GM18505 (cell line): ENCODE data around the gene PFKP.

ENCODE experiments used
- ATAC-seq: cut with Tn5 transposase; IDR thresholded peaks from one replicate; pipeline ENCODE4 v1.9.1; 2021; ENCODE audit not compliant: unreplicated experiment
- POLR2A ChIP-seq: IDR thresholded peaks from 4 replicates; pipeline ENCODE4 v1.6.1; 2011; ENCODE audit warnings: borderline replicate concordance; ENCODE audit not compliant: insufficient read depth, insufficient read length; ENCODE audit errors: extremely low read depth

The PFKP gene

DNA sequence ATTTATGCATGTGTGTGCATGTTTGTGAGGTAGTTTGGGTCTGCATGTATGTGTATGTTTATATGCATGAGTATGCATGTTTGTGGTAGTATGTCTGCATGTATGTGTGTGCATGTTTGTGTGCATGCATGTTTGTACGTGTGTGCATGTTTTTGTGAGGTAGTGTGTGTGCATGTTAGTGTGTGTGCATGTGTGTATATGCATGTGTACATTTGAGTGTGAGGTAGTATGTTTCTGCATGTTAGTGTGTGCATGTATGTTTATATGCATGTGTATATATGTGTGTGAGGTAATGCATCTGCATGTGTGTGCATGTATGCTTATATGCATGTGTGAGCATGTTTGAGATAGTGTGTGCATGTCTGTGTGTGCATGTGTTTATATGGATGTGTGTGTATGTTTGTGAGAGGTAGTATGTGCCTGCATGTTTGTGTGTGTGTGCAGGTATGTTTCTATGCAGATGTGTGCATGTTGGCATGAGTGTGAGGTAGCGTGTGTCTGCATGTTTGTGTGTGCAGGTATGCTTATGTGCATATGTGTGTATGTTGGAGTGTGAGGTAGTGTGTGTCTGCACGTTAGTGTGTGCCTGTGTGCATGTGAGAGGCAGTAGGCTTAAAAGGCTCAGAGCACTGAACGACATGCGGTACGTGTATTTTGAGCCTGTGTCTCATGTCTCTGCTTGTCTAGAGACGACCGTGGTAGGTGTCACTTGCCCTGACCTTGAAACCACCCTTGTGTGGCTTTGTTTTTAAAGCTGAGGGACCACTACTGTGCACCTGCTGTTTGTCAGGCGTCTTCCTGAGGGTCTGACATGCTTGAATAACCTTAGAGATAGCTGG is 43.7 kb downstream of the PFKP start:
- no peak for ATAC-seq

DNA sequence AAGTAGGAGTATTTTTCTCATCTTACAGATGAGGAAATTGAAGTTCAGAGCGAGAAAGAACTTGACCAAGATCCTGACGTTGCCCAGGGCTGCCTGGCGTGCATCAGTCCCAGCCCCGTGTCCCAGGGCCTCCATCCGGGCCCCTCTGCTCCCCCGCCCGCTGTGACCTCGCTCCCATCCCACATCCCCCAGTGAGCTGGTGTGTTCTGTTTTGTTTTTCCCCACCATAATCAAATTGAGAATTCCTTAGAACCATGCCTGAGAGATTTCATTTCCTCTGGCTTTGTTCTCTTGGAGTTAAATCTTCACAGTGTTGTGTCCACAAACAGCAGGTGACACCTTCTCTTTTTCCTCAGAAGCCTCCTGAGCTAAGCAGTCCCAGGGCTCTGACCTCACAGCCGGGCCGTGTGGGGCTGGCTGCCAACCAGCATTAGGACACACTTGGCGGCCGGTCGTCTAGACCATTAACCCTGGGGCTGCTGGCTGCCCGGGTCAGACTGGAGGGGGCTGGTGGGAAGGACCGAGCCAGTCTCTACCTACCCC is 44.3 kb downstream of the PFKP start:
- no peak for TF ChIP-seq POLR2A
- no peak for ATAC-seq

More for the DNA sequence above, 43.7 kb downstream of the PFKP start:
- no peak for TF ChIP-seq POLR2A

- no peak for TF ChIP-seq POLR2A
- no peak for ATAC-seq
Measured at GRCh38 chr10:3113343-3113720, 46.0 kb downstream of the PFKP start.

DNA sequence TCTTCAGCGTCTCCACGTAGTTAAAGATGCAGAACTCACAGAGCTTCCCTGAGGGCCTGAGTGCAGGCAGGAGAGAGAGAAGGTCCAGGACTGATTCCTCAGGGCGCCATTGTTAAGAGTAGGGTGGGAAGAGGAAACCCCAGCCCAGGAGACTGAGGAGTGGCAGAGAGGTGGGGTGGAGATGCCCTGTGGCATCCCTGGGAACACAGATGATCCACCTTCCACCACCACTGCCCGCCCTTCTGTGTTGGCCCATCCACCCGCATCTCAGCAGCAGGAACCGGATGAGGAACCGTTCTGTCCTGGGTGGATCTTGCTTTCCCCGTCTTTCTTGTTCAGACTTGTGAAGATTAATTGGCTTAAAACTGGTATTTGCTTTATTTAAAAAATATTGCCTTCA is 48.3 kb downstream of the PFKP start:
- TF ChIP-seq POLR2A, result no peak
- ATAC-seq, result no peak

- no peak for ATAC-seq
- TF ChIP-seq POLR2A, result no peak
Measured at GRCh38 chr10:3116508-3117100, 49.3 kb downstream of the PFKP start.

- ATAC-seq, result no peak
- TF ChIP-seq POLR2A, result no peak
Measured at GRCh38 chr10:3117486-3117885, 50.1 kb downstream of the PFKP start.

DNA sequence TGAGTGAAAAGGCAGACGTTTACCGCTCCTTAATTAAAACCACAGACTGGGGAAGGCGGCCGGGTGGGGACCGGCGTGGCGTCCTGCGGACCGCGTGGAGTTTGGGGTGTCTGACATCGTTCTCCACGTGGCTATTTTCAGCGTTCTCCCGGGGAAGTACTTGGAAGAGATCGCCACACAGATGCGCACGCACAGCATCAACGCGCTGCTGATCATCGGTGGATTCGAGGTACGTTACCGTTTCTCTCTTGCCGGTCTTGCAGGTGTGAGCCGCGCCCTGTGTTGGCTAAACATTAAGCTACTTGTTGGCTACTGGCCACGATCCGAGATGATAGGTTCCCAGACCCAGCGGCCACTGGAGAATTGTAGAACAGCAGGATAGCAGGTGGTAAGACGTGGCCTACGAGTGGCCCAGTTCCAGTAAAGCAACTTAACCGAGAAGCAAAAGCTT is 51.3 kb downstream of the PFKP start:
- TF ChIP-seq POLR2A, result no peak
- no peak for ATAC-seq

GRCh38 chr10:3119796-3120459 is 52.6 kb downstream of the PFKP start:
- ATAC-seq, result no peak
- TF ChIP-seq POLR2A, result no peak

DNA sequence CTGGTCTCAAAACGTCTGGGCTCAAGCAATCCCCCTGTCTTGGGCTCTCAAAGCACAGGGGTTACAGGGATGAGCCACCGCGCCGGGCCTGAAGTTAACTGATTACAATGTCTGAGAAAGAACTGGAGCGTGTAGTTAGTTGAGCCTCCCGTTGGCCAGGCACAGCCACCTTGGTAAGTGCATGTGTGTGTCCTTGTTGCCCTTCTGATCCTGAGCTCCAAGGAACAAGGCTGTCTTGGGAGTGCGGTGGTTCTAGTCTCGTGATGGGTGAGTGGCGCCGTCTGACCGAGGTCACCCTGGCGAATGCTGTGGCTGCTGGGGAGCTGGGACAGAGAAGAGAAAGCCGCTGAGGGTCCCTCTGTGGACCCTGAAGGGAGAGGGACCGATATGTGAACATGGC is 54.7 kb downstream of the PFKP start:
- no peak for TF ChIP-seq POLR2A
- no peak for ATAC-seq

GRCh38 chr10:3122486-3123205 is 55.3 kb downstream of the PFKP start:
- no peak for ATAC-seq
- TF ChIP-seq POLR2A, result no peak

- ATAC-seq, result no peak
- TF ChIP-seq POLR2A, result no peak
Measured at GRCh38 chr10:3123571-3124411, 56.4 kb downstream of the PFKP start.
